ENCODE data around the gene RAI1.

GRCh38 chr17:17847118-17847689, 165.9 kb downstream of the RAI1 start:
- TF ChIP-seq CTCF (conservative IDR thresholded peaks at IDR 0.05) (no peak), ZFX (IDR thresholded peaks at IDR 0.05) (no peak)

Data from C4-2B (cell line).